ENCODE measurements around the gene NFIB. TPM values are rescaled to one million over a fixed set of nuclear protein-coding genes. Genes with fewer than 3 reads are reported as not detected.
A peak's percentile ranks its signal among the peaks of the same experiment; 100 is the strongest.

Gene NFIB
- total RNA-seq, 2 donors from 2014 or later: not detected

- no peak overlapping the region for H3K27ac Mint-ChIP-seq
- no peaks in the 10 kb centered on the region for H3K36me3 Mint-ChIP-seq
- no peak for DNase-seq (ENCODE audit: low spot score in 2 of 2)
- H3K9me3 Mint-ChIP-seq: peaks cover 3 to 5% of the 10 kb centered on the region in 2 donors
- ATAC-seq: no peak
Observed at GRCh38 chr9:14094491-14094890, 219.4 kb downstream of the NFIB start.

GRCh38 chr9:14092344-14092743 is 221.6 kb downstream of the NFIB start:
- H3K9me3 Mint-ChIP-seq: peaks cover 3 to 5% of the 10 kb centered on the region in 2 donors
- no peak for ATAC-seq
- no peak for DNase-seq (ENCODE audit: low spot score in 2 of 2)
- no peaks in the 10 kb centered on the region for H3K36me3 Mint-ChIP-seq
- no peak overlapping the region for H3K27ac Mint-ChIP-seq

GRCh38 chr9:14089051-14089803 is 224.7 kb downstream of the NFIB start:
- ATAC-seq: no peak
- no peak overlapping the region for H3K27ac Mint-ChIP-seq

GRCh38 chr9:14087576-14087975 is 226.4 kb downstream of the NFIB start:
- ATAC-seq (no peak), DNase-seq (ENCODE audit: low spot score in 2 of 2) (no peak)
- Mint-ChIP-seq H3K27ac (no peak overlapping the region), H3K9me3 (no peaks in the 10 kb centered on the region), H3K36me3 (no peaks in the 10 kb centered on the region)

More at GRCh38 chr9:14089051-14089803, 224.7 kb downstream of the NFIB start:
- Mint-ChIP-seq H3K9me3 (peaks cover 3% of the 10 kb centered on the region in 2 donors), H3K36me3 (no peaks in the 10 kb centered on the region)
- no peak for DNase-seq (ENCODE audit: low spot score in 2 of 2)

GRCh38 chr9:14086495-14086894 is 227.4 kb downstream of the NFIB start:
- no peaks in the 10 kb centered on the region for H3K9me3 Mint-ChIP-seq
- ATAC-seq: no peak
- no peak overlapping the region for H3K27ac Mint-ChIP-seq

GRCh38 chr9:14085810-14086209 is 228.1 kb downstream of the NFIB start:
- Mint-ChIP-seq H3K36me3 (no peaks in the 10 kb centered on the region), H3K9me3 (no peaks in the 10 kb centered on the region), H3K27ac (no peak overlapping the region)
- DNase-seq (ENCODE audit: low spot score in 2 of 2) (no peak), ATAC-seq (no peak)

More at GRCh38 chr9:14086495-14086894, 227.4 kb downstream of the NFIB start:
- no peaks in the 10 kb centered on the region for H3K36me3 Mint-ChIP-seq
- DNase-seq (ENCODE audit: low spot score in 2 of 2): no peak

GRCh38 chr9:14084867-14085266 is 229.1 kb downstream of the NFIB start:
- no peak overlapping the region for H3K27ac Mint-ChIP-seq
- no peaks in the 10 kb centered on the region for H3K36me3 Mint-ChIP-seq
- ATAC-seq: no peak
- no peak for DNase-seq (ENCODE audit: low spot score in 2 of 2)
- H3K9me3 Mint-ChIP-seq: no peaks in the 10 kb centered on the region

- no peaks in the 10 kb centered on the region for H3K9me3 Mint-ChIP-seq
- no peak for ATAC-seq
- H3K27ac Mint-ChIP-seq: no peak overlapping the region
- no peaks in the 10 kb centered on the region for H3K36me3 Mint-ChIP-seq
- no peak for DNase-seq (ENCODE audit: low spot score in 2 of 2)
Observed at GRCh38 chr9:14083366-14083765, 230.6 kb downstream of the NFIB start.

GRCh38 chr9:14082732-14083131 is 231.2 kb downstream of the NFIB start:
- no peak for DNase-seq (ENCODE audit: low spot score in 2 of 2)
- no peak for ATAC-seq
- Mint-ChIP-seq H3K9me3 (no peaks in the 10 kb centered on the region), H3K36me3 (no peaks in the 10 kb centered on the region), H3K27ac (no peak overlapping the region)

GRCh38 chr9:14081745-14082144 is 232.2 kb downstream of the NFIB start:
- DNase-seq (ENCODE audit: low spot score in 2 of 2) (no peak), ATAC-seq (no peak)
- no peaks in the 10 kb centered on the region for H3K36me3 Mint-ChIP-seq
- no peaks in the 10 kb centered on the region for H3K9me3 Mint-ChIP-seq
- no peak overlapping the region for H3K27ac Mint-ChIP-seq

- ATAC-seq: peak in 1 of 2 donors; percentile 33
- no peak for DNase-seq (ENCODE audit: low spot score in 2 of 2)
- H3K9me3 Mint-ChIP-seq: no peaks in the 10 kb centered on the region
- no peak overlapping the region for H3K27ac Mint-ChIP-seq
- H3K36me3 Mint-ChIP-seq: no peaks in the 10 kb centered on the region
Observed at GRCh38 chr9:14080959-14081542, 232.9 kb downstream of the NFIB start.

GRCh38 chr9:14079440-14079839 is 234.5 kb downstream of the NFIB start:
- no peak for ATAC-seq
- Mint-ChIP-seq H3K27ac (no peak overlapping the region), H3K36me3 (no peaks in the 10 kb centered on the region), H3K9me3 (peaks cover 0 to 3% of the 10 kb centered on the region in 2 donors)
- no peak for DNase-seq (ENCODE audit: low spot score in 2 of 2)

GRCh38 chr9:14077672-14078071 is 236.3 kb downstream of the NFIB start:
- ATAC-seq: no peak
- no peaks in the 10 kb centered on the region for H3K36me3 Mint-ChIP-seq
- no peak for DNase-seq (ENCODE audit: low spot score in 2 of 2)
- peaks cover 0 to 3% of the 10 kb centered on the region in 2 donors for H3K9me3 Mint-ChIP-seq
- no peak overlapping the region for H3K27ac Mint-ChIP-seq

GRCh38 chr9:14075218-14075617 is 238.7 kb downstream of the NFIB start:
- no peak for ATAC-seq
- no peaks in the 10 kb centered on the region for H3K36me3 Mint-ChIP-seq
- no peak for DNase-seq (ENCODE audit: low spot score in 2 of 2)
- no peak overlapping the region for H3K27ac Mint-ChIP-seq
- H3K9me3 Mint-ChIP-seq: peaks cover 0 to 7% of the 10 kb centered on the region in 2 donors

GRCh38 chr9:14072850-14073249 is 241.1 kb downstream of the NFIB start:
- ATAC-seq: no peak
- no peak overlapping the region for H3K27ac Mint-ChIP-seq

GRCh38 chr9:14071484-14071883 is 242.5 kb downstream of the NFIB start:
- no peak overlapping the region for H3K27ac Mint-ChIP-seq
- DNase-seq (ENCODE audit: low spot score in 2 of 2) (no peak), ATAC-seq (no peak)
- no peaks in the 10 kb centered on the region for H3K36me3 Mint-ChIP-seq
- peaks cover 4 to 14% of the 10 kb centered on the region in 2 donors for H3K9me3 Mint-ChIP-seq

More at GRCh38 chr9:14072850-14073249, 241.1 kb downstream of the NFIB start:
- no peak for DNase-seq (ENCODE audit: low spot score in 2 of 2)
- Mint-ChIP-seq H3K36me3 (no peaks in the 10 kb centered on the region), H3K9me3 (peaks cover 4 to 7% of the 10 kb centered on the region in 2 donors)

- no peak for DNase-seq (ENCODE audit: low spot score in 2 of 2)
- peaks cover 4 to 10% of the 10 kb centered on the region in 2 donors for H3K9me3 Mint-ChIP-seq
- H3K27ac Mint-ChIP-seq: no peak overlapping the region
Observed at GRCh38 chr9:14068690-14069089, 245.3 kb downstream of the NFIB start.

GRCh38 chr9:14066831-14067230 is 247.1 kb downstream of the NFIB start:
- ATAC-seq (no peak), DNase-seq (ENCODE audit: low spot score in 2 of 2) (no peak)
- Mint-ChIP-seq H3K9me3 (peaks cover 4 to 10% of the 10 kb centered on the region in 2 donors), H3K36me3 (no peaks in the 10 kb centered on the region), H3K27ac (no peak overlapping the region)

More at GRCh38 chr9:14068690-14069089, 245.3 kb downstream of the NFIB start:
- no peak for ATAC-seq
- no peaks in the 10 kb centered on the region for H3K36me3 Mint-ChIP-seq
